AG10803 (cell line): ENCODE measurements around the gene TCOF1.

ENCODE experiments used
- DNase-seq: peaks from one replicate; pipeline ENCODE4 v3.0.0; 2010; ENCODE audit warnings: low read depth
- H3K4me3 ChIP-seq: 2 replicates; pipeline ENCODE4 v1.5.1; 2011; ENCODE audit warnings: mild to moderate bottlenecking, low read length, control low read depth
- TF ChIP-seq, protein P1 (sequence below): conservative IDR thresholded peaks from 2 replicates; pipeline ENCODE4 v1.5.1; 2011; ENCODE audit warnings: mild to moderate bottlenecking, low read length, control low read depth, inconsistent platforms

Gene TCOF1

DNA sequence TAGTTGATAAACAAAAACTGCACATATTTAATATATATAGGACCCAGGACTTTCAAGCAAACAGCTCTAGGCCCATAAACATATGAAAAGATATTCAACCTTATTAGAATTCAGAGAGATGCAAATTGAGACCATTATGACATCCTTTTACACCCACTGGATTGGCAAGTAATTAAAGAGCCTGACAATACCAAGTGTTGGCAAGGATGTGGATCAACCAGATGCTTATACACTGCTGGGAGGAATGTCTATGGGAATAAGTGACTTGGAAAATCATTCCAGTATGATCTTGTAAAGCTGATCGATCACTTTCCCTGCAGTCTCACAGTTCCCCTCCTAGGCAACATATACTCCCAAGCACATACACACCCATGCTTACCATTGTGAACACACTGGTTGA lies 15.5 kb upstream of the TCOF1 start:
- DNase-seq, result no peak
- TF ChIP-seq, protein P1, sequence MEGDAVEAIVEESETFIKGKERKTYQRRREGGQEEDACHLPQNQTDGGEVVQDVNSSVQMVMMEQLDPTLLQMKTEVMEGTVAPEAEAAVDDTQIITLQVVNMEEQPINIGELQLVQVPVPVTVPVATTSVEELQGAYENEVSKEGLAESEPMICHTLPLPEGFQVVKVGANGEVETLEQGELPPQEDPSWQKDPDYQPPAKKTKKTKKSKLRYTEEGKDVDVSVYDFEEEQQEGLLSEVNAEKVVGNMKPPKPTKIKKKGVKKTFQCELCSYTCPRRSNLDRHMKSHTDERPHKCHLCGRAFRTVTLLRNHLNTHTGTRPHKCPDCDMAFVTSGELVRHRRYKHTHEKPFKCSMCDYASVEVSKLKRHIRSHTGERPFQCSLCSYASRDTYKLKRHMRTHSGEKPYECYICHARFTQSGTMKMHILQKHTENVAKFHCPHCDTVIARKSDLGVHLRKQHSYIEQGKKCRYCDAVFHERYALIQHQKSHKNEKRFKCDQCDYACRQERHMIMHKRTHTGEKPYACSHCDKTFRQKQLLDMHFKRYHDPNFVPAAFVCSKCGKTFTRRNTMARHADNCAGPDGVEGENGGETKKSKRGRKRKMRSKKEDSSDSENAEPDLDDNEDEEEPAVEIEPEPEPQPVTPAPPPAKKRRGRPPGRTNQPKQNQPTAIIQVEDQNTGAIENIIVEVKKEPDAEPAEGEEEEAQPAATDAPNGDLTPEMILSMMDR, result no peak
- H3K4me3 ChIP-seq, result no peak overlapping the region

DNA sequence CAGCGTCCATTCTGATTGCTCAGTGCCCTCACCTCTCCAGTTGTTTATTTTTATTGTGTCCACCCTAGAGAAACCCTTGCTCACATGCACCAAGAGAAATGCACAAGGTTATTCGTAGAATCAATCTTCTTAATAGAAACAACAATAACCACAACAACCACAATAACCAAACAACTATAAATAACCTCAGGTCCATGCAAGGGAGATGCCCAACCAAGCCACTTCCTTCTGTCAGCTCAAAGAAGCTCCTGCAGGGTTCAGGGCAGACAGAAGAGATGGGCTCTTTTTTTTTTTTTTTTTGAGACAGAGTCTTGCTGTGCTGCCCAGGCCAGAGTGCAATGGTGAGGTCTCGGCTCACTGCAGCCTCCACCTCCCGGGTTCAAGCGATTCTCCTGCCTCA lies 14.9 kb upstream of the TCOF1 start:
- no peak for DNase-seq
- H3K4me3 ChIP-seq, result no peak overlapping the region
- TF ChIP-seq, protein P1, result no peak

DNA sequence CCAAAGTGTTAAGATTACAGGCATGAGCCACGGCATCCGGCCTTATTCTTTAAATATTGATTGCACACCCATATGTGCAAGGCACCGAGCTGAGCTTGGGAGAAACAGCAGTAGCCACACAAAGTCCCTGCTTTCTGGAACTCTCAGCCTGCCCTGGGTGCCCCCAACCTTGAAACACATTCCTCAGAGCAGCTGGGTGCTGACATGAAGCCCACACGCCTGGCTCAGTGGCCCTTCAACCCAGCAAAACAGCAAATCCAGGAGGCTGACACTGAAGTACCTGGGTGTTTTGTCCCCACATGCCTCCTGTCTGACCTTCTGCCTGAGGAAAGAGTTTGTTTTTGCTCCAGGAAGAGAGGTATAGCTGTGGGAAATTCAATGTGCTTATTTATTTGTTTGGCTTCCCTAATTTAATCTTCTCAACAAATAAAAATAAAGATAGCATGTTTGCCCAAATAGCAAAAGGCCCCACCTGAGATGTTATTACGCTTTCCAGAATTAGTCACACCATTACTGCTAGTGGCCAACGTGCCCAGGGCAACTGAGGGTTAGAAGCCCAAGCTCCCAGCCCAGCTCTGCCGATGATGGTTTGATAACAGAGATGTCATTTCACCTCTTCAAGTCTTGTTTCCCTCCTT lies 13.4 kb upstream of the TCOF1 start:
- TF ChIP-seq, protein P1, result no peak
- DNase-seq, result no peak
- H3K4me3 ChIP-seq, result no peak overlapping the region

DNA sequence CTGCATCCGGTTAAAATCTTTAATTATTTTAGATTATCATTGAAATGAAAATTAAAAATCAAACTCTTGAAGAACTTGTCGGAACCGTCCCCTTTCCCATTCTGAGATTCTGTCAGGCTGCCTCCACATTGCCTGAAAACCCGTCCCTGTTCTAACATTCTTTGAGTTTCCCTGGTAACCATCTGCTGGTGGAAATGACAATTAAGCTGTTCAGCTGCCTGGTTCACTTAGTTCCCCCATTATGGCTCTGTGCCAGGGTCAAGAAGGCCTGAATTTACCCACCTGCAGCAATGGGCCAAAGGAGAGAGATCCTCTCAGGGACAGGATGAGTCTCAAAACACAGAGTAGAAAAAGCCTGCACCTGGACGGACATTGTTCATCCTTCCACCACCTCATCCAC lies 11.8 kb upstream of the TCOF1 start:
- H3K4me3 ChIP-seq, result no peak overlapping the region
- TF ChIP-seq, protein P1, result no peak
- no peak for DNase-seq

DNA sequence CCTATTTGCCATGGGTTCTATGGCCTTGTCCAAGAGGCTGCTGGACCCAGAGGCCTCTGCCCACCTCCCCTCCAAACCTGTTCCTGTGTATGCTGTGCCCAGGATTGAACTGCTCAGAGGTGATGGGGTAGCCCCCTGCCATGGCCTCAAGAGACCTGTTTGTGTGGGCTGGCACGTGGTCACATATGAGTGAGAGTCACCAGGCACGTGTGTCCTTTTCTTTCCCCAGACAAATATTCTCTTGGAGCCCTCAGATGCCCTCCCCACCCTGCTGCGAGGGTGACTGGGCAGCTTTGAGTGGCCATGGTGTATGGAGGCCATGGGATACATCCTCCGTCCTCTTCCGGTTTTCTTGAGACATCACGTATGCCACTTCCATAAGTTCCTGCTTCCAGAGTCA lies 10.9 kb upstream of the TCOF1 start:
- TF ChIP-seq, protein P1, result no peak

DNA sequence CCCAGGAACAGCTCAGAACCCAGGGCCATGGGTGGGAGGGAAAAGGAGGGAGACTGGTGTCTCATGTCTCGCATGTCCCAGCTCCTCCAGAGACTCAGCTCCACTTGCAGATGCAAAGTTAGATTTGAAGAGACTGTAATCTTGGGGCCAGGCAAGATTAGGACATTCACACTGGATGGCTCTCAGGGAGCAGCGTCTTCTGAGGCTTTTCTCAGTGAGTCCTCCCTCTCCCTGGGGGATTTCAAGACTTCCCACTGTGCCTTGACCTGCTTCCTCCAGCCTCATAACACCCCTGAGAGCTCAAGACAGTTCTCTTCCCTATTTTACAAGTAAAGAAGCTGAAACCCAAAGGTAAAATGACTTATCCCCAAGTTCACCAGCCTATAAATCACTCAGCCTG lies 10.5 kb upstream of the TCOF1 start:
- no peak overlapping the region for H3K4me3 ChIP-seq
- TF ChIP-seq, protein P1, result no peak
- DNase-seq, result no peak

More for the DNA sequence above, 10.9 kb upstream of the TCOF1 start:
- H3K4me3 ChIP-seq, result no peak overlapping the region
- DNase-seq, result no peak

DNA sequence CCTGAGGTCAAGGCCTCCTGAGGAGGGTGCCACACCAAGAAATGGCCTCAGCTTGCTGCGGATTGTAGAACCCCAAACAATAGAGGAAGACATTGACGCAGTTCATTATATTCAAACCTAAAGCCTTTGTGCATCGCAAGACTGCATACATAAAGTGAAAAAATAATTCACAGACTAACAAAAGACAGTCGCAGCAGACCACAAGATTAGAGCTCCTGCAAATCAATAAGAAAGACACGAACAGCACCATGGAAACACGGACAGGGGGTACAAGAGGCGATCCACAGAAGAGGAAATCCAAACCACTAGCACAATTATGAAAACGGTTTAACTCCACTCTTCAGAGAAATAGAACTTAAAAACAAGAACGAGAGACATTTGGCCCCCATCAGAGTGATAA lies 10.0 kb upstream of the TCOF1 start:
- no peak for DNase-seq
- TF ChIP-seq, protein P1, result no peak
- H3K4me3 ChIP-seq, result no peak overlapping the region
